ENCODE measurements around the gene UBE2B. TPM values are rescaled to one million over a fixed set of nuclear protein-coding genes. Genes with fewer than 3 reads are reported as not detected.
A peak's percentile ranks its signal among the peaks of the same experiment; 100 is the strongest.
"Not testable (repeated sequence)": the region's sequence is repeated elsewhere in the genome, so short reads cannot be mapped to it uniquely, and the experiment has no call there.

Gene UBE2B
- total and polyA plus RNA-seq, 12 donors = 98.9 to 260 (median 223) TPM

- H3K4me1 ChIP-seq = peaks cover 0 to 63% (median 53%) of the 10 kb centered on the region in 9 donors
Measured at GRCh38 chr5:134370311-134370870, 978 bp upstream of the UBE2B start.

GRCh38 chr5:134371834-134372340 lies 518 bp downstream of the UBE2B start:
- 0% methylated on average over 29 of the region's 29 CpGs for WGBS, 2 donors
- DNase-seq (peak; percentile 62 to 71), ATAC-seq (peak; percentile 20 to 77 (median 54))
- Histone ChIP-seq H3K4me3 (peak overlapping the region; percentile 64 to 97 (median 84)), H3K36me3 (peaks cover 0 to 30% (median 0%) of the 10 kb centered on the region in 9 donors), H3K27me3 (no peaks in the 10 kb centered on the region), H3K4me1 (peaks cover 0 to 65% (median 52%) of the 10 kb centered on the region in 9 donors), H3K27ac (peak overlapping the region; percentile 90 to 100 (median 98)), H3K9me3 (no peaks in the 10 kb centered on the region)
- intact Hi-C loops (cut with DNase I) = loop anchor here in 7 of 10 donors (1.0 to 5.0 kb wide), 7 partner anchors 40 to 215 kb away; partner anchors contain the start of genes JADE2 (in 6 of the 7) and CDKN2AIPNL (in 2 of the 7)
- no peak for TF ChIP-seq CTCF (IDR thresholded peaks at IDR 0.05)

More at GRCh38 chr5:134370311-134370870, 978 bp upstream of the UBE2B start:
- 30 to 31% methylated on average over 5 of the region's 5 CpGs for WGBS, 2 donors
- TF ChIP-seq CTCF (IDR thresholded peaks at IDR 0.05) = no peak
- intact Hi-C loops (cut with DNase I) = loop anchor here in 7 of 10 donors (1.0 to 5.0 kb wide), 7 partner anchors 42 to 217 kb away; partner anchors contain the start of genes JADE2 (in 6 of the 7) and CDKN2AIPNL (in 2 of the 7)
- DNase-seq (no peak), ATAC-seq (peak in 3 of 8 donors; percentile 0 to 1 (median 0))
- Histone ChIP-seq H3K4me3 (peak overlapping the region in 9 of 10 donors; percentile 64 to 96 (median 82)), H3K36me3 (peaks cover 0 to 15% (median 0%) of the 10 kb centered on the region in 9 donors), H3K27me3 (no peaks in the 10 kb centered on the region), H3K27ac (peak overlapping the region; percentile 90 to 100 (median 98)), H3K9me3 (no peaks in the 10 kb centered on the region)

- Histone ChIP-seq H3K36me3 (peaks cover 0 to 47% (median 15%) of the 10 kb centered on the region in 9 donors), H3K4me3 (peak overlapping the region in 7 of 10 donors; percentile 64 to 96 (median 82)), H3K4me1 (peaks cover 0 to 71% (median 51%) of the 10 kb centered on the region in 9 donors)
- not testable (repeated sequence) for DNase-seq, H3K27me3 ChIP-seq, ATAC-seq, H3K27ac ChIP-seq, H3K9me3 ChIP-seq
- 94 to 95% methylated on average over 4 of the region's 5 CpGs for WGBS, 2 donors
- intact Hi-C loops (cut with DNase I) = loop anchor here in 7 of 10 donors (5.0 kb wide), 5 partner anchors 39 to 214 kb away; partner anchors contain the start of genes JADE2 (in 5 of the 7) and CDKN2AIPNL (in 2 of the 7)
Measured at GRCh38 chr5:134373633-134374032, 2.3 kb downstream of the UBE2B start.

GRCh38 chr5:134374232-134374631 lies 2.9 kb downstream of the UBE2B start:
- Histone ChIP-seq H3K27ac (no peak overlapping the region), H3K4me3 (peak overlapping the region in 1 of 10 donors; percentile 18), H3K27me3 (no peaks in the 10 kb centered on the region), H3K9me3 (no peaks in the 10 kb centered on the region), H3K36me3 (peaks cover 0 to 53% (median 15%) of the 10 kb centered on the region in 9 donors), H3K4me1 (peaks cover 0 to 71% (median 51%) of the 10 kb centered on the region in 9 donors)
- no peak for DNase-seq
- no peak for ATAC-seq
- intact Hi-C loops (cut with DNase I) = loop anchor here in 7 of 10 donors (5.0 kb wide), 5 partner anchors 38 to 213 kb away; partner anchors contain the start of genes JADE2 (in 5 of the 7) and CDKN2AIPNL (in 2 of the 7)
- WGBS, 2 donors = 65 to 70% methylated on average over 3 of the region's 3 CpGs
- TF ChIP-seq CTCF (IDR thresholded peaks at IDR 0.05) = no peak
